Tibial nerve (tissue), 4 donors: Measurements from ENCODE around the gene STN1. TPM values are rescaled to one million over a fixed set of nuclear protein-coding genes. Genes with fewer than 3 reads are reported as not detected.

Experiments
- DNase-seq, 2 donors: peaks; one replicate each; pipeline ENCODE4 v3.0.0-alpha.2; 2019; ENCODE audit warnings: low spot score in 2 of 2
- H3K27ac ChIP-seq, 4 donors: fragments of 200-600 bp; sonication (generic) in 3 of 4; one replicate each; pipeline ENCODE4 v1.5.1; 2017 to 2019; ENCODE audit warnings: mild to moderate bottlenecking in 1 of 4
- H3K27me3 ChIP-seq, 2 donors: fragments of 200-600 bp; sonication (generic) in 1 of 2; one replicate each; pipeline versions ENCODE4 v1.5.1 to v1.6.0; 2017 to 2019
- H3K36me3 ChIP-seq, 3 donors: fragments of 200-600 bp; sonication (generic); one replicate each; pipeline ENCODE4 v1.5.1; 2018 to 2019
- H3K4me1 ChIP-seq, 4 donors: fragments of 200-600 bp; sonication (generic) in 3 of 4; one replicate each; pipeline ENCODE4 v1.5.1; 2017 to 2019
- H3K4me3 ChIP-seq, 4 donors: fragments of 200-600 bp; sonication (generic) in 3 of 4; one replicate each; pipeline ENCODE4 v1.5.1; 2017 to 2019; ENCODE audit warnings: mild to moderate bottlenecking in 1 of 4, moderate library complexity in 1 of 4
- H3K9me3 ChIP-seq, 4 donors: fragments of 200-600 bp; sonication (generic) in 3 of 4; one replicate each; pipeline ENCODE4 v1.5.1; 2017 to 2019
- EP300 ChIP-seq, 2 donors: sonication (generic); formaldehyde crosslinking; IDR thresholded peaks; one replicate each; pipeline ENCODE4 v1.6.1; 2017; ENCODE audit warnings: antibody characterized with exemption in 2 of 2, mild to moderate bottlenecking in 1 of 2
- POLR2A ChIP-seq, 2 donors: fragments of 450-650 bp; IDR thresholded peaks; one replicate each; pipeline ENCODE4 v1.6.1; 2017; ENCODE audit warnings: antibody characterized with exemption in 2 of 2, mild to moderate bottlenecking in 2 of 2, moderate library complexity in 2 of 2
- WGBS, 2 donors: methylation state at CpG; one replicate each; pipeline ENCODE4 v1.1.5; 2018; 5-methylcytosine and 5-hydroxymethylcytosine counted together
- total RNA-seq, 4 donors: library from RNA; depleted of rRNA; stranded (reverse); fragments of >200 nt; gene quantifications; one replicate each; pipeline ENCODE4 v1.1.0, GENCODE V29; 2016
- TF ChIP-seq, protein P1 (sequence below), 5 experiments: fragments of 200-600 bp in 3 of 5; fragments of 450-650 bp in 2 of 5; sonication (generic) in 3 of 5; IDR thresholded peaks; one replicate each; pipeline ENCODE4 v1.5.1; 2016 to 2019; ENCODE audit warnings: antibody characterized with exemption in 5 of 5, mild to moderate bottlenecking in 3 of 5, moderate library complexity in 2 of 5

The STN1 gene
- total RNA-seq, 4 donors from 2014 or later, result 12.6 to 26.7 (median 22.1) TPM

DNA sequence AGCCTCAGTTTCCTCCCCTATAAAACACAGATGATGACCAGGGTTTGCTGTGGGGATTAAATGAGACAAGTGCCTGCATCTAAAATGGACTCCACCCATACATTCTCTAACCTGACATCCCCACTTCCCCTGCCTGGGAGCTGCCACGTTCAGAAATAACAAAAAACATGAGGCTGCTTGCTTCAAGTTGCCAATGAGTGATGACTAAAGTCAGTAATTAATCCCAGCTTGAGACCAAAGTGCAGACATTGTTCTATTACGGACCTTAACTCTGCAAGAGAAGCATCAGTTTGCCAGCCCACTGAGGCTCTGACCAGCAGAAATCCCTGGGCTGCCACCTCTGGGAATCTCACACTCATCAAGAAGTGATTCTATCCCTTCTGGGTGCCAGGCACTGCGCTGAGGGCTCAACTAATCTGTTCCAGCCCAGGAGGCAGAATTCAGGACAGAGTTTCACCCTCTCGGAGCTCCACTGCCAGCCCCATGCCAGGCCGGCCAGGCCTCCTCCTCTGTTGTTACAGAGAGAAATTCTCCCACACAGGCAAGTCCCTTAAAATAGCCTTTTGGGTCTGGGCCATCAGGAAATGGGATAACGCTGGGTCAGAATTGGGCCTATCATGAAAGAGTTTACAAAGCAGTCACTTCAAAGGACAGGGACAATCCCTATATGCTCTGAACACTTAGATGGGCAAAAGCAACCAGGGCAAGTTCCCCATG is 74.0 kb downstream of the STN1 start:
- no peak for DNase-seq
- peaks cover 0 to 74% (median 45%) of the 10 kb centered on the region in 4 donors for H3K4me1 ChIP-seq
- H3K27ac ChIP-seq, result peak overlapping the region; percentile 20 to 84 (median 52)
- H3K9me3 ChIP-seq, result no peaks in the 10 kb centered on the region
- no peak overlapping the region for H3K4me3 ChIP-seq
- 33 to 36% methylated on average over 6 of the region's 6 CpGs for WGBS, 2 donors
- no peaks in the 10 kb centered on the region for H3K36me3 ChIP-seq
- TF ChIP-seq EP300 (IDR thresholded peaks at IDR 0.05) (no peak), POLR2A (IDR thresholded peaks at IDR 0.05) (no peak)
- TF ChIP-seq, protein P1, sequence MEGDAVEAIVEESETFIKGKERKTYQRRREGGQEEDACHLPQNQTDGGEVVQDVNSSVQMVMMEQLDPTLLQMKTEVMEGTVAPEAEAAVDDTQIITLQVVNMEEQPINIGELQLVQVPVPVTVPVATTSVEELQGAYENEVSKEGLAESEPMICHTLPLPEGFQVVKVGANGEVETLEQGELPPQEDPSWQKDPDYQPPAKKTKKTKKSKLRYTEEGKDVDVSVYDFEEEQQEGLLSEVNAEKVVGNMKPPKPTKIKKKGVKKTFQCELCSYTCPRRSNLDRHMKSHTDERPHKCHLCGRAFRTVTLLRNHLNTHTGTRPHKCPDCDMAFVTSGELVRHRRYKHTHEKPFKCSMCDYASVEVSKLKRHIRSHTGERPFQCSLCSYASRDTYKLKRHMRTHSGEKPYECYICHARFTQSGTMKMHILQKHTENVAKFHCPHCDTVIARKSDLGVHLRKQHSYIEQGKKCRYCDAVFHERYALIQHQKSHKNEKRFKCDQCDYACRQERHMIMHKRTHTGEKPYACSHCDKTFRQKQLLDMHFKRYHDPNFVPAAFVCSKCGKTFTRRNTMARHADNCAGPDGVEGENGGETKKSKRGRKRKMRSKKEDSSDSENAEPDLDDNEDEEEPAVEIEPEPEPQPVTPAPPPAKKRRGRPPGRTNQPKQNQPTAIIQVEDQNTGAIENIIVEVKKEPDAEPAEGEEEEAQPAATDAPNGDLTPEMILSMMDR (IDR thresholded peaks at IDR 0.05), result no peak
- H3K27me3 ChIP-seq, result no peaks in the 10 kb centered on the region

DNA sequence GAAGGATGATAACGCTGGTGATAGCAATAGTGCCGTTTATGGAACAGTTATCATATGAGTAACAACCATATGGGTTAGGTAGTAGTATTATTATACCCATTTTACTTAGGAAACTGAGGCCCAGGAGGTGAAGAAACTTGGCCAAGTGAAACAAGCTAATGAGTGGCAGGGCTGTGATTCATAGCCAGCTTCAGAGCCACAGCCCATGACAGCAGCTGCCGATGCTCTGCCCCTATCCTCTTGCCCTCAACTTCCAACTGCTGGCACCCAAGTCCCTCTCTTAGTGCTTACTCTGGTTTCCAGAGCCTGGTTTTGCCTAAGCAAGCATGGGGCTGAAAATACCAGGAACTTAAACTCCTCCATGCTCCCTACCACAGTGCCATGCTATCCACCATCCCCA is 74.9 kb downstream of the STN1 start:
- Histone ChIP-seq H3K27me3 (no peaks in the 10 kb centered on the region), H3K9me3 (no peaks in the 10 kb centered on the region), H3K27ac (peak overlapping the region in 1 of 4 donors; percentile 84), H3K36me3 (no peaks in the 10 kb centered on the region), H3K4me1 (peaks cover 0 to 77% (median 41%) of the 10 kb centered on the region in 4 donors), H3K4me3 (no peak overlapping the region)
- TF ChIP-seq POLR2A (IDR thresholded peaks at IDR 0.05) (no peak), EP300 (IDR thresholded peaks at IDR 0.05) (no peak)
- TF ChIP-seq, protein P1 (IDR thresholded peaks at IDR 0.05), result no peak
- WGBS, 2 donors, result 72 to 73% methylated on average over 3 of the region's 3 CpGs
- DNase-seq, result no peak

DNA sequence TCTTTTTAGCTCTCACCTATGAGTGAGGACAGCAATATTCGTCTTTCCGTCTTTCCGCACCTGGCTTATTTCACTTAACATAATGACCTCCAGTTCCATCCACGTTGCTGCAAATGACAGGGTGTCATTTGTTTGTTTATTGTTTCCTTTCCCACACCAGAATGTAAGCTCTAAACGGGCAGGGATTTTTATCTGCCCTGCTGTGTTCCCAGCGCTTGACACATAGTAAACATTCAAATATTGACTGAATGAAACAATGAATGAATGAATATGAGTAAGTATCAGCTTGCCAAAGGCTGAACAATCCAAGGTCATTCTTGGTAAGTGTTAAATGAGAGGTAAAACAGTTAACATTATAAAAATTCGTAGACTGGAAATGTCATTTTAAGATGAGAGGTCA is 75.4 kb downstream of the STN1 start:
- peak overlapping the region in 1 of 4 donors; percentile 84 for H3K27ac ChIP-seq
- no peaks in the 10 kb centered on the region for H3K36me3 ChIP-seq
- TF ChIP-seq POLR2A (IDR thresholded peaks at IDR 0.05), result no peak
- TF ChIP-seq, protein P1 (IDR thresholded peaks at IDR 0.05), result no peak
- no peak for TF ChIP-seq EP300 (IDR thresholded peaks at IDR 0.05)
- DNase-seq, result no peak
- no peaks in the 10 kb centered on the region for H3K27me3 ChIP-seq
- H3K4me3 ChIP-seq, result no peak overlapping the region
- peaks cover 0 to 78% (median 45%) of the 10 kb centered on the region in 4 donors for H3K4me1 ChIP-seq
- 58 to 62% methylated on average over 6 to 7 of the region's 7 CpGs for WGBS, 2 donors
- H3K9me3 ChIP-seq, result no peaks in the 10 kb centered on the region

DNA sequence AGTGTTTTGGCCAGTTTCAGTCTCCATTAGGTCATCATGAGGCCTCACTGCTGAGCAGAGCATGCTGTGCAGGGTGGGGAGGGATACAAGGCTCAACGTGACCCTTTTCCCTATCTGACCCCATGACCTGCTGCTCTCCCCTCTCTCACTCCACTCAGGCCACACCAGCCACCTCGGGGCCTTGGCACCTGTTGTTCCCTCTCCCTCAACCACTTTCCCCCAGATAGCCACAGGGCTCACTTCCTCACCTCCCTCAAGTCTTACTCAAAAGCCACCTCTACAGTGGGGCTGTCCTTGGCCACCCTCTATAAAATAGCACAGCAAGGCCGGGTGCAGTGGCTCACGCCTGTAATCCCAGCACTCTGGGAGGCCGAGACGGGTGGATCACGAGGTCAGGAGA is 76.5 kb downstream of the STN1 start:
- H3K4me1 ChIP-seq, result peaks cover 0 to 79% (median 47%) of the 10 kb centered on the region in 4 donors
- H3K4me3 ChIP-seq, result no peak overlapping the region
- WGBS, 2 donors, result 77 to 79% methylated on average over 7 of the region's 7 CpGs
- DNase-seq, result no peak
- H3K27me3 ChIP-seq, result no peaks in the 10 kb centered on the region
- peak overlapping the region in 3 of 4 donors; percentile 3 to 76 (median 64) for H3K27ac ChIP-seq
- TF ChIP-seq, protein P1 (IDR thresholded peaks at IDR 0.05), result no peak
- TF ChIP-seq POLR2A (IDR thresholded peaks at IDR 0.05) (no peak), EP300 (IDR thresholded peaks at IDR 0.05) (no peak)
- H3K36me3 ChIP-seq, result no peaks in the 10 kb centered on the region
- no peaks in the 10 kb centered on the region for H3K9me3 ChIP-seq

DNA sequence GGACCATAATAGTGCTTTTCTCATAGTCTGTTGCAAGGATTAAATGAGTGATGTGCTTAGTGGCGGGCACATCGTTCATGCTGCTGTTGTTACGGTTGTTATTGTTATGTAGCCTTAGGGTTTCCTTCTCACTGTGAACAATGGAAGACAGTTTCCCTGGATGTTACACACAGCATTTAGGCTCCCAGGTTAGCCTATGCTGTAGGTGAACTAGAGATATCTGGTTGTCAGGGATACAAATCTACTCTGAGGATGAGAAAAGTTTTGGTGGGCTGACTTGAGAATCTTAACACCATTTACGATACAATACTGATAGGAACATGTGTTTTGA is 77.3 kb downstream of the STN1 start:
- no peaks in the 10 kb centered on the region for H3K36me3 ChIP-seq
- WGBS, 2 donors, result 67 to 73% methylated on average over 4 of the region's 4 CpGs
- TF ChIP-seq EP300 (IDR thresholded peaks at IDR 0.05) (no peak), POLR2A (IDR thresholded peaks at IDR 0.05) (no peak)
- TF ChIP-seq, protein P1 (IDR thresholded peaks at IDR 0.05), result no peak
- DNase-seq, result no peak
- no peaks in the 10 kb centered on the region for H3K27me3 ChIP-seq
- no peak overlapping the region for H3K4me3 ChIP-seq
- no peaks in the 10 kb centered on the region for H3K9me3 ChIP-seq
- H3K27ac ChIP-seq, result peak overlapping the region in 2 of 4 donors; percentile 64 to 76
- H3K4me1 ChIP-seq, result peaks cover under 1 to 79% (median 48%) of the 10 kb centered on the region in 4 donors
